ENCODE data around the gene PRKAG1.

The PRKAG1 gene

GRCh38 chr12:49031573-49032161, 13.1 kb upstream of the PRKAG1 start:
- Histone ChIP-seq H3K9me3 (ENCODE audit: control insufficient read depth in 2 of 2, low read length in 2 of 2) (no peaks in the 10 kb centered on the region), H3K27me3 (ENCODE audit: control insufficient read depth in 2 of 2, insufficient read depth in 2 of 2, low read length in 2 of 2) (no peaks in the 10 kb centered on the region), H3K4me1 (ENCODE audit: control insufficient read depth in 2 of 2, insufficient read depth in 2 of 2, low read length in 2 of 2) (no peaks in the 10 kb centered on the region), H3K4me3 (ENCODE audit: low read length in 2 of 2) (no peak overlapping the region), H3K36me3 (ENCODE audit: control insufficient read depth in 2 of 2, insufficient read depth in 2 of 2, low read length in 2 of 2) (peaks cover 66 to 80% of the 10 kb centered on the region in 2 donors), H3K27ac (ENCODE audit: low read depth in 2 of 2, low read length in 2 of 2) (no peak overlapping the region), H3K9ac (ENCODE audit: low read depth in 1 of 2, low read length in 2 of 2) (no peak overlapping the region)

- H3K27me3 ChIP-seq (ENCODE audit: control insufficient read depth in 2 of 2, insufficient read depth in 2 of 2, low read length in 2 of 2), result no peaks in the 10 kb centered on the region
- H3K9me3 ChIP-seq (ENCODE audit: control insufficient read depth in 2 of 2, low read length in 2 of 2), result no peaks in the 10 kb centered on the region
- peaks cover 73 to 84% of the 10 kb centered on the region in 2 donors for H3K36me3 ChIP-seq (ENCODE audit: control insufficient read depth in 2 of 2, insufficient read depth in 2 of 2, low read length in 2 of 2)
- H3K9ac ChIP-seq (ENCODE audit: low read depth in 1 of 2, low read length in 2 of 2), result no peak overlapping the region
- no peak overlapping the region for H3K4me3 ChIP-seq (ENCODE audit: low read length in 2 of 2)
- H3K27ac ChIP-seq (ENCODE audit: low read depth in 2 of 2, low read length in 2 of 2), result no peak overlapping the region
- no peaks in the 10 kb centered on the region for H3K4me1 ChIP-seq (ENCODE audit: control insufficient read depth in 2 of 2, insufficient read depth in 2 of 2, low read length in 2 of 2)
Observed at GRCh38 chr12:49030714-49031572, 12.4 kb upstream of the PRKAG1 start.

- no peak overlapping the region for H3K27ac ChIP-seq (ENCODE audit: low read depth in 2 of 2, low read length in 2 of 2)
- no peak overlapping the region for H3K4me3 ChIP-seq (ENCODE audit: low read length in 2 of 2)
- H3K9me3 ChIP-seq (ENCODE audit: control insufficient read depth in 2 of 2, low read length in 2 of 2), result no peaks in the 10 kb centered on the region
- H3K27me3 ChIP-seq (ENCODE audit: control insufficient read depth in 2 of 2, insufficient read depth in 2 of 2, low read length in 2 of 2), result no peaks in the 10 kb centered on the region
- H3K4me1 ChIP-seq (ENCODE audit: control insufficient read depth in 2 of 2, insufficient read depth in 2 of 2, low read length in 2 of 2), result no peaks in the 10 kb centered on the region
- H3K9ac ChIP-seq (ENCODE audit: low read depth in 1 of 2, low read length in 2 of 2), result no peak overlapping the region
- peaks cover 79 to 87% of the 10 kb centered on the region in 2 donors for H3K36me3 ChIP-seq (ENCODE audit: control insufficient read depth in 2 of 2, insufficient read depth in 2 of 2, low read length in 2 of 2)
Observed at GRCh38 chr12:49030119-49030518, 11.5 kb upstream of the PRKAG1 start.

GRCh38 chr12:49028666-49029275, 10.2 kb upstream of the PRKAG1 start:
- H3K9ac ChIP-seq (ENCODE audit: low read depth in 1 of 2, low read length in 2 of 2), result no peak overlapping the region
- H3K27me3 ChIP-seq (ENCODE audit: control insufficient read depth in 2 of 2, insufficient read depth in 2 of 2, low read length in 2 of 2), result no peaks in the 10 kb centered on the region
- H3K9me3 ChIP-seq (ENCODE audit: control insufficient read depth in 2 of 2, low read length in 2 of 2), result no peaks in the 10 kb centered on the region
- H3K4me1 ChIP-seq (ENCODE audit: control insufficient read depth in 2 of 2, insufficient read depth in 2 of 2, low read length in 2 of 2), result no peaks in the 10 kb centered on the region
- peaks cover 75 to 88% of the 10 kb centered on the region in 2 donors for H3K36me3 ChIP-seq (ENCODE audit: control insufficient read depth in 2 of 2, insufficient read depth in 2 of 2, low read length in 2 of 2)
- no peak overlapping the region for H3K27ac ChIP-seq (ENCODE audit: low read depth in 2 of 2, low read length in 2 of 2)
- H3K4me3 ChIP-seq (ENCODE audit: low read length in 2 of 2), result no peak overlapping the region

GRCh38 chr12:49027846-49028555, 9.4 kb upstream of the PRKAG1 start:
- Histone ChIP-seq H3K36me3 (ENCODE audit: control insufficient read depth in 2 of 2, insufficient read depth in 2 of 2, low read length in 2 of 2) (peaks cover 73 to 84% of the 10 kb centered on the region in 2 donors), H3K9ac (ENCODE audit: low read depth in 1 of 2, low read length in 2 of 2) (no peak overlapping the region), H3K27ac (ENCODE audit: low read depth in 2 of 2, low read length in 2 of 2) (no peak overlapping the region), H3K9me3 (ENCODE audit: control insufficient read depth in 2 of 2, low read length in 2 of 2) (no peaks in the 10 kb centered on the region), H3K4me3 (ENCODE audit: low read length in 2 of 2) (no peak overlapping the region), H3K27me3 (ENCODE audit: control insufficient read depth in 2 of 2, insufficient read depth in 2 of 2, low read length in 2 of 2) (no peaks in the 10 kb centered on the region), H3K4me1 (ENCODE audit: control insufficient read depth in 2 of 2, insufficient read depth in 2 of 2, low read length in 2 of 2) (no peaks in the 10 kb centered on the region)

- H3K27ac ChIP-seq (ENCODE audit: low read depth in 2 of 2, low read length in 2 of 2), result no peak overlapping the region
- H3K4me1 ChIP-seq (ENCODE audit: control insufficient read depth in 2 of 2, insufficient read depth in 2 of 2, low read length in 2 of 2), result no peaks in the 10 kb centered on the region
- H3K27me3 ChIP-seq (ENCODE audit: control insufficient read depth in 2 of 2, insufficient read depth in 2 of 2, low read length in 2 of 2), result no peaks in the 10 kb centered on the region
- no peak overlapping the region for H3K9ac ChIP-seq (ENCODE audit: low read depth in 1 of 2, low read length in 2 of 2)
- H3K4me3 ChIP-seq (ENCODE audit: low read length in 2 of 2), result no peak overlapping the region
- H3K9me3 ChIP-seq (ENCODE audit: control insufficient read depth in 2 of 2, low read length in 2 of 2), result no peaks in the 10 kb centered on the region
- peaks cover 73 to 85% of the 10 kb centered on the region in 2 donors for H3K36me3 ChIP-seq (ENCODE audit: control insufficient read depth in 2 of 2, insufficient read depth in 2 of 2, low read length in 2 of 2)
Observed at GRCh38 chr12:49026678-49027480, 8.3 kb upstream of the PRKAG1 start.

- peaks cover 71 to 82% of the 10 kb centered on the region in 2 donors for H3K36me3 ChIP-seq (ENCODE audit: control insufficient read depth in 2 of 2, insufficient read depth in 2 of 2, low read length in 2 of 2)
- H3K4me1 ChIP-seq (ENCODE audit: control insufficient read depth in 2 of 2, insufficient read depth in 2 of 2, low read length in 2 of 2), result no peaks in the 10 kb centered on the region
- H3K27ac ChIP-seq (ENCODE audit: low read depth in 2 of 2, low read length in 2 of 2), result no peak overlapping the region
- no peak overlapping the region for H3K9ac ChIP-seq (ENCODE audit: low read depth in 1 of 2, low read length in 2 of 2)
- H3K9me3 ChIP-seq (ENCODE audit: control insufficient read depth in 2 of 2, low read length in 2 of 2), result no peaks in the 10 kb centered on the region
- H3K4me3 ChIP-seq (ENCODE audit: low read length in 2 of 2), result no peak overlapping the region
- no peaks in the 10 kb centered on the region for H3K27me3 ChIP-seq (ENCODE audit: control insufficient read depth in 2 of 2, insufficient read depth in 2 of 2, low read length in 2 of 2)
Observed at GRCh38 chr12:49026101-49026500, 7.5 kb upstream of the PRKAG1 start.

GRCh38 chr12:49025463-49025862, 6.9 kb upstream of the PRKAG1 start:
- no peaks in the 10 kb centered on the region for H3K9me3 ChIP-seq (ENCODE audit: control insufficient read depth in 2 of 2, low read length in 2 of 2)
- no peak overlapping the region for H3K4me3 ChIP-seq (ENCODE audit: low read length in 2 of 2)
- no peaks in the 10 kb centered on the region for H3K27me3 ChIP-seq (ENCODE audit: control insufficient read depth in 2 of 2, insufficient read depth in 2 of 2, low read length in 2 of 2)
- no peak overlapping the region for H3K27ac ChIP-seq (ENCODE audit: low read depth in 2 of 2, low read length in 2 of 2)
- H3K4me1 ChIP-seq (ENCODE audit: control insufficient read depth in 2 of 2, insufficient read depth in 2 of 2, low read length in 2 of 2), result no peaks in the 10 kb centered on the region
- H3K9ac ChIP-seq (ENCODE audit: low read depth in 1 of 2, low read length in 2 of 2), result no peak overlapping the region
- H3K36me3 ChIP-seq (ENCODE audit: control insufficient read depth in 2 of 2, insufficient read depth in 2 of 2, low read length in 2 of 2), result peaks cover 67 to 79% of the 10 kb centered on the region in 2 donors

GRCh38 chr12:49024543-49024942, 6.0 kb upstream of the PRKAG1 start:
- Histone ChIP-seq H3K9ac (ENCODE audit: low read depth in 1 of 2, low read length in 2 of 2) (no peak overlapping the region), H3K9me3 (ENCODE audit: control insufficient read depth in 2 of 2, low read length in 2 of 2) (no peaks in the 10 kb centered on the region), H3K27me3 (ENCODE audit: control insufficient read depth in 2 of 2, insufficient read depth in 2 of 2, low read length in 2 of 2) (no peaks in the 10 kb centered on the region), H3K4me1 (ENCODE audit: control insufficient read depth in 2 of 2, insufficient read depth in 2 of 2, low read length in 2 of 2) (peaks cover 0 to under 1% of the 10 kb centered on the region in 2 donors), H3K36me3 (ENCODE audit: control insufficient read depth in 2 of 2, insufficient read depth in 2 of 2, low read length in 2 of 2) (peaks cover 67 to 73% of the 10 kb centered on the region in 2 donors), H3K4me3 (ENCODE audit: low read length in 2 of 2) (no peak overlapping the region), H3K27ac (ENCODE audit: low read depth in 2 of 2, low read length in 2 of 2) (no peak overlapping the region)
